ENCODE data around the gene DYSF. TPM values are rescaled to one million over a fixed set of nuclear protein-coding genes. Genes with fewer than 3 reads are reported as not detected.

Gene DYSF
- total and polyA plus RNA-seq, 2 donors (not counting 3 experiments of a cell fraction or from before 2014, with no cell fraction given), result 50.9 to 152 TPM

GRCh38 chr2:71454221-71455010 lies 1.1 kb downstream of the DYSF start:
- Histone ChIP-seq H3K4me3 (replicated peaks in 1 of 3; ENCODE audit: insufficient read depth in 1 of 3, low read depth in 1 of 3, low read length in 3 of 3) (peak overlapping the region in 2 of 3 experiments; percentile 34 to 55), H3K27ac (ENCODE audit: insufficient read depth, low read depth, low read length) (no peak overlapping the region), H3K36me3 (ENCODE audit: control insufficient read depth in 2 of 2, extremely low read depth in 1 of 2, insufficient read depth in 2 of 2, low read length in 2 of 2) (no peaks in the 10 kb centered on the region), H3K9ac (replicated peaks; ENCODE audit: extremely low read depth, insufficient read depth, low read length) (peak overlapping the region; percentile 51), H3K79me2 (ENCODE audit: control insufficient read depth, insufficient read depth, low read length) (no peaks in the 10 kb centered on the region), H3K9me1 (replicated peaks; ENCODE audit: control insufficient read depth, extremely low read depth, insufficient read depth, low read length) (no peaks in the 10 kb centered on the region), H2AFZ (ENCODE audit: low read depth, low read length) (peak overlapping the region; percentile 51), H3K4me1 (ENCODE audit: control insufficient read depth, extremely low read depth, insufficient read depth, low read length) (peaks cover 65% of the 10 kb centered on the region), H3K27me3 (ENCODE audit: control insufficient read depth in 2 of 2, insufficient read depth in 2 of 2, low read length in 2 of 2) (no peaks in the 10 kb centered on the region), H3K9me3 (replicated peaks; ENCODE audit: control insufficient read depth, insufficient read depth, low read length) (no peaks in the 10 kb centered on the region), H3K4me2 (ENCODE audit: insufficient read depth, low read length) (peak overlapping the region; percentile 79), H4K20me1 (replicated peaks; ENCODE audit: control insufficient read depth, extremely low read depth, insufficient read depth, low read length) (no peaks in the 10 kb centered on the region)
- FAIRE-seq (peak; percentile 44), DNase-seq (ENCODE audit: low read depth, low spot score) (no peak)
- no peak for TF ChIP-seq GATA2 (IDR thresholded peaks at IDR 0.05; ENCODE audit: insufficient read depth, insufficient read length, low read depth, low read length)
- TF ChIP-seq FOS (IDR thresholded peaks at IDR 0.05; ENCODE audit: borderline replicate concordance, insufficient read depth, low read length), result no peak
- no peak for TF ChIP-seq EZH2 (IDR thresholded peaks at IDR 0.05; ENCODE audit: borderline replicate concordance, low read depth, low read length, severe bottlenecking)
- no peak for TF ChIP-seq JUN (IDR thresholded peaks at IDR 0.05; ENCODE audit: borderline replicate concordance, insufficient read depth, insufficient read length, low read depth)
- TF ChIP-seq, protein P1, sequence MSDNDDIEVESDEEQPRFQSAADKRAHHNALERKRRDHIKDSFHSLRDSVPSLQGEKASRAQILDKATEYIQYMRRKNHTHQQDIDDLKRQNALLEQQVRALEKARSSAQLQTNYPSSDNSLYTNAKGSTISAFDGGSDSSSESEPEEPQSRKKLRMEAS (IDR thresholded peaks at IDR 0.05; ENCODE audit: insufficient read depth, insufficient read length), result no peak
- dilution Hi-C loops (cut with MboI; ENCODE audit: extremely low pct_ligation_motif_present, low sequenced_read_pairs) (no loop called here), intact Hi-C loops (cut with micrococcal nuclease) (loop anchor here (5.0 to 10.0 kb wide), 3 partner anchors 122 to 157 kb away; partner anchors contain the start of gene ZNF638)
- ChIA-PET CTCF (interaction anchor here (1.0 to 19.5 kb wide), 11 partner anchors 7 to 155 kb away, joined by 3 to 670 read pairs (median 6); partner anchors contain the start of gene ZNF638), POLR2A (interaction anchor here (0.9 to 1.3 kb wide), 3 partner anchors 13 to 123 kb away, joined by 3 to 6 read pairs (median 4); partner anchors contain the start of gene ZNF638)
- TSS peak; percentile 47 for BruUV-seq (replicated peaks)

Measured in endothelial cell of umbilical vein (primary cell).